HepG2 (cell line): ENCODE data around the gene NBEA. TPM values are rescaled to one million over a fixed set of nuclear protein-coding genes. Genes with fewer than 3 reads are reported as not detected.

Experiments used
- BCL3 ChIP-seq: sonication (generic); formaldehyde crosslinking; IDR thresholded peaks from 2 replicates; pipeline ENCODE4 v1.5.1; 2020; ENCODE audit warnings: mild to moderate bottlenecking, missing genetic modification reagents, moderate library complexity
- DPF2 ChIP-seq: sonication (generic); formaldehyde crosslinking; IDR thresholded peaks from 2 replicates; pipeline ENCODE4 v1.4.0; 2020; ENCODE audit warnings: mild to moderate bottlenecking, low read depth, missing genetic modification reagents, borderline replicate concordance
- ETV5 ChIP-seq: IDR thresholded peaks from 2 replicates; pipeline ENCODE4 v1.6.1; 2018; ENCODE audit warnings: missing biosample characterization, missing genetic modification reagents, inconsistent platforms, borderline replicate concordance
- GABPA ChIP-seq, 2 experiments: IDR thresholded peaks; 2 replicates each; pipeline ENCODE4 v1.6.1; 2011 to 2016; ENCODE audit warnings: low read depth in 2 of 2, low read length in 1 of 2, missing biosample characterization in 1 of 2, missing genetic modification characterization in 1 of 2
- HDAC2 ChIP-seq: sonication (generic); formaldehyde crosslinking; IDR thresholded peaks from 2 replicates; pipeline ENCODE4 v1.4.0; 2020; ENCODE audit warnings: missing genetic modification reagents
- TEAD2 ChIP-seq: sonication (generic); formaldehyde crosslinking; IDR thresholded peaks from 2 replicates; pipeline ENCODE4 v1.9.0; 2021; ENCODE audit warnings: missing genetic modification reagents
- TP53 ChIP-seq: sonication (generic); formaldehyde crosslinking; conservative IDR thresholded peaks from 2 replicates; pipeline ENCODE4 v1.4.0; 2020; ENCODE audit warnings: missing genetic modification reagents
- ZNF180 ChIP-seq: sonication (generic); formaldehyde crosslinking; IDR thresholded peaks from 2 replicates; pipeline ENCODE4 v1.4.0; 2020; ENCODE audit warnings: low read depth, missing genetic modification reagents, borderline replicate concordance
- ZNF362 ChIP-seq: sonication (generic); formaldehyde crosslinking; IDR thresholded peaks from 2 replicates; pipeline ENCODE4 v1.4.0; 2020; ENCODE audit warnings: missing genetic modification reagents, mild to moderate bottlenecking, borderline replicate concordance
- ZNF407 ChIP-seq: sonication (generic); formaldehyde crosslinking; IDR thresholded peaks from one replicate; pipeline ENCODE4 v1.5.1; 2020; ENCODE audit warnings: mild to moderate bottlenecking, missing genetic modification reagents; ENCODE audit errors: not compliant biosample characterization
- ZNF569 ChIP-seq: sonication (generic); formaldehyde crosslinking; IDR thresholded peaks from 2 replicates; pipeline ENCODE4 v1.5.0; 2020; ENCODE audit warnings: mild to moderate bottlenecking, missing genetic modification reagents, moderate library complexity, borderline replicate concordance
- ZNF773 ChIP-seq: sonication (generic); formaldehyde crosslinking; IDR thresholded peaks from 2 replicates; pipeline ENCODE4 v1.4.0; 2020; ENCODE audit warnings: missing genetic modification reagents, borderline replicate concordance
- polyA plus RNA-seq, 8 experiments: library from polyadenylated mRNA; depleted of rRNA in 3 of 8; stranded (reverse) in 7 of 8; unstranded in 1 of 8; fragments of >200 nt; fragmentation: Illumina TruSeq in 4 of 8; extraction: Trizol in 4 of 8; gene quantifications; 2 replicates each; pipeline versions ENCODE4 v1.2.1 to v1.2.3, GENCODE V29; 2011 to 2016; ENCODE audit warnings: low read depth in 4 of 8, missing spikeins in 1 of 8, mixed read lengths in 1 of 8; ENCODE audit not compliant: insufficient read depth in 1 of 8
- total RNA-seq, 5 experiments: library from RNA; depleted of rRNA; stranded (reverse); fragments of >200 nt; fragmentation: Illumina TruSeq; extraction: Trizol; gene quantifications; 2 replicates each; pipeline ENCODE4 v1.2.3, GENCODE V29; 2016; ENCODE audit warnings: low read depth in 1 of 5
- TF ChIP-seq, protein P1 (sequence below): sonication (generic); formaldehyde crosslinking; IDR thresholded peaks from 2 replicates; pipeline ENCODE4 v1.4.0; 2020; ENCODE audit warnings: missing genetic modification reagents

The NBEA gene
- total and polyA plus RNA-seq, 2 of the 13 experiments (the other 11 are each of a cell fraction or from before 2014, with no cell fraction given): 2.7 to 2.8 TPM

DNA sequence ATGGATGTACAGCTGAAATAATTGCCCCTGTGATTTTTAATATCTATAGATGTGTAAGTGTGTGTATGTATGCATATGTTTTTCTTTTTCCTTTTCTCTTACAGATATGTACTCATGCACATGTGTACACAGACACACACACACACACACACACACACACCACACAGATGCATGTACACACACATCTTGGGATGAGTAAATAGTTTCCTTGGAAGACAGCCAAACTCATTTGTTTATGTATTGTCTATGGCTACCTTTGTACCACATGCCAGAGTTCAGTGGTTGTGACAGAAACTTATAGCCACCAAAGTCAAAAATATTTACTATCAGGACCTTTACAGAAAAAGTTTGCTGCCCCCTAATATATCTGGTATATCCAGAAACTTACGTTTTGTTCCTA, 341.8 kb downstream of the NBEA start (continued):
- TF ChIP-seq, protein P1, sequence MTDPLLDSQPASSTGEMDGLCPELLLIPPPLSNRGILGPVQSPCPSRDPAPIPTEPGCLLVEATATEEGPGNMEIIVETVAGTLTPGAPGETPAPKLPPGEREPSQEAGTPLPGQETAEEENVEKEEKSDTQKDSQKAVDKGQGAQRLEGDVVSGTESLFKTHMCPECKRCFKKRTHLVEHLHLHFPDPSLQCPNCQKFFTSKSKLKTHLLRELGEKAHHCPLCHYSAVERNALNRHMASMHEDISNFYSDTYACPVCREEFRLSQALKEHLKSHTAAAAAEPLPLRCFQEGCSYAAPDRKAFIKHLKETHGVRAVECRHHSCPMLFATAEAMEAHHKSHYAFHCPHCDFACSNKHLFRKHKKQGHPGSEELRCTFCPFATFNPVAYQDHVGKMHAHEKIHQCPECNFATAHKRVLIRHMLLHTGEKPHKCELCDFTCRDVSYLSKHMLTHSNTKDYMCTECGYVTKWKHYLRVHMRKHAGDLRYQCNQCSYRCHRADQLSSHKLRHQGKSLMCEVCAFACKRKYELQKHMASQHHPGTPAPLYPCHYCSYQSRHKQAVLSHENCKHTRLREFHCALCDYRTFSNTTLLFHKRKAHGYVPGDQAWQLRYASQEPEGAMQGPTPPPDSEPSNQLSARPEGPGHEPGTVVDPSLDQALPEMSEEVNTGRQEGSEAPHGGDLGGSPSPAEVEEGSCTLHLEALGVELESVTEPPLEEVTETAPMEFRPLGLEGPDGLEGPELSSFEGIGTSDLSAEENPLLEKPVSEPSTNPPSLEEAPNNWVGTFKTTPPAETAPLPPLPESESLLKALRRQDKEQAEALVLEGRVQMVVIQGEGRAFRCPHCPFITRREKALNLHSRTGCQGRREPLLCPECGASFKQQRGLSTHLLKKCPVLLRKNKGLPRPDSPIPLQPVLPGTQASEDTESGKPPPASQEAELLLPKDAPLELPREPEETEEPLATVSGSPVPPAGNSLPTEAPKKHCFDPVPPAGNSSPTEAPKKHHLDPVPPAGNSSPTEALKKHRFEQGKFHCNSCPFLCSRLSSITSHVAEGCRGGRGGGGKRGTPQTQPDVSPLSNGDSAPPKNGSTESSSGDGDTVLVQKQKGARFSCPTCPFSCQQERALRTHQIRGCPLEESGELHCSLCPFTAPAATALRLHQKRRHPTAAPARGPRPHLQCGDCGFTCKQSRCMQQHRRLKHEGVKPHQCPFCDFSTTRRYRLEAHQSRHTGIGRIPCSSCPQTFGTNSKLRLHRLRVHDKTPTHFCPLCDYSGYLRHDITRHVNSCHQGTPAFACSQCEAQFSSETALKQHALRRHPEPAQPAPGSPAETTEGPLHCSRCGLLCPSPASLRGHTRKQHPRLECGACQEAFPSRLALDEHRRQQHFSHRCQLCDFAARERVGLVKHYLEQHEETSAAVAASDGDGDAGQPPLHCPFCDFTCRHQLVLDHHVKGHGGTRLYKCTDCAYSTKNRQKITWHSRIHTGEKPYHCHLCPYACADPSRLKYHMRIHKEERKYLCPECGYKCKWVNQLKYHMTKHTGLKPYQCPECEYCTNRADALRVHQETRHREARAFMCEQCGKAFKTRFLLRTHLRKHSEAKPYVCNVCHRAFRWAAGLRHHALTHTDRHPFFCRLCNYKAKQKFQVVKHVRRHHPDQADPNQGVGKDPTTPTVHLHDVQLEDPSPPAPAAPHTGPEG (CRISPR knock-in tag): no peak
- no peak for TF ChIP-seq TEAD2 (CRISPR knock-in tag)
- no peak for TF ChIP-seq ZNF180 (CRISPR knock-in tag)
- TF ChIP-seq ZNF569 (CRISPR knock-in tag): no peak
- peak; percentile 87 for TF ChIP-seq DPF2 (CRISPR knock-in tag)
- no peak for TF ChIP-seq ZNF362 (CRISPR knock-in tag)
- no peak for TF ChIP-seq BCL3 (CRISPR knock-in tag)
- no peak for TF ChIP-seq ZNF407 (CRISPR knock-in tag)
- TF ChIP-seq ZNF773 (CRISPR knock-in tag): no peak
- no peak for TF ChIP-seq GABPA (IDR thresholded peaks at IDR 0.05; ENCODE audit: low read depth, low read length)
- TF ChIP-seq GABPA (CRISPR knock-in tag; IDR thresholded peaks at IDR 0.05; ENCODE audit: low read depth): peak; percentile 50
- no peak for TF ChIP-seq TP53
- peak; percentile 43; the same call in 1 of the 2 replicates for TF ChIP-seq HDAC2
- no peak for TF ChIP-seq ETV5 (CRISPR knock-in tag)
